ENCODE data around the gene GPR179. TPM values are rescaled to one million over a fixed set of nuclear protein-coding genes. Genes with fewer than 3 reads are reported as not detected.

GPR179 gene
- total and polyA plus RNA-seq, 9 donors, result 0.02 to 0.15 (median 0.10) TPM; not detected in 1

Other genes with a start within 250 kb of the GPR179 start
- gene TBC1D3E, start 216.0 kb downstream of the GPR179 start, total RNA-seq, result not detected
- gene TBC1D3E, start 216.0 kb downstream of the GPR179 start, polyA plus RNA-seq, result not detected
- not detected for gene TBC1D3, start 151.4 kb downstream of the GPR179 start, total RNA-seq
- gene TBC1D3, start 151.4 kb downstream of the GPR179 start, polyA plus RNA-seq, result not detected
- 10 to 100 TPM; 24.5 to 40.8 (median 33.8) TPM for gene MRPL45, start 46.8 kb downstream of the GPR179 start, total RNA-seq
- gene MRPL45, start 46.8 kb downstream of the GPR179 start, polyA plus RNA-seq, result 10 to 100 TPM; 40.6 to 74.5 TPM
- 10 to 100 TPM; 12.8 to 23.8 (median 21.1) TPM for gene SOCS7, start 7.9 kb upstream of the GPR179 start, total RNA-seq
- 10 to 100 TPM in 1 of 2 donors, 1 to 10 TPM in 1; 8.9 to 11.2 TPM for gene SOCS7, start 7.9 kb upstream of the GPR179 start, polyA plus RNA-seq
- 10 to 100 TPM; 13.7 to 76.4 (median 48.9) TPM for gene ARHGAP23, start 84.5 kb upstream of the GPR179 start, total RNA-seq
- gene ARHGAP23, start 84.5 kb upstream of the GPR179 start, polyA plus RNA-seq, result 10 to 100 TPM; 23.5 to 25.8 TPM

All from ovary (tissue), 9 donors.